Sigmoid colon (tissue), 4 donors: ENCODE results near the gene BAX.

Experiments used
- EP300 ChIP-seq, 4 donors: sonication (generic); formaldehyde crosslinking; IDR thresholded peaks; one replicate each; pipeline ENCODE4 v1.6.1; 2017; ENCODE audit warnings: antibody characterized with exemption in 4 of 4
- POLR2A ChIP-seq, 2 donors: fragments of 450-650 bp; IDR thresholded peaks; one replicate each; pipeline ENCODE4 v1.6.1; 2016; ENCODE audit warnings: antibody characterized with exemption in 2 of 2, mild to moderate bottlenecking in 2 of 2, moderate library complexity in 2 of 2
- POLR2AphosphoS5 ChIP-seq, 4 donors: sonication (generic); formaldehyde crosslinking; IDR thresholded peaks; one replicate each; pipeline ENCODE4 v1.6.1; 2017; ENCODE audit warnings: antibody characterized with exemption in 4 of 4
- TF ChIP-seq, protein P1 (sequence below), 4 experiments: fragments of 450-650 bp in 3 of 4; fragments of 200-600 bp in 1 of 4; IDR thresholded peaks; one replicate each; pipeline ENCODE4 v1.5.1; 2016 to 2019; ENCODE audit warnings: antibody characterized with exemption in 4 of 4, mild to moderate bottlenecking in 3 of 4, moderate library complexity in 2 of 4

DNA sequence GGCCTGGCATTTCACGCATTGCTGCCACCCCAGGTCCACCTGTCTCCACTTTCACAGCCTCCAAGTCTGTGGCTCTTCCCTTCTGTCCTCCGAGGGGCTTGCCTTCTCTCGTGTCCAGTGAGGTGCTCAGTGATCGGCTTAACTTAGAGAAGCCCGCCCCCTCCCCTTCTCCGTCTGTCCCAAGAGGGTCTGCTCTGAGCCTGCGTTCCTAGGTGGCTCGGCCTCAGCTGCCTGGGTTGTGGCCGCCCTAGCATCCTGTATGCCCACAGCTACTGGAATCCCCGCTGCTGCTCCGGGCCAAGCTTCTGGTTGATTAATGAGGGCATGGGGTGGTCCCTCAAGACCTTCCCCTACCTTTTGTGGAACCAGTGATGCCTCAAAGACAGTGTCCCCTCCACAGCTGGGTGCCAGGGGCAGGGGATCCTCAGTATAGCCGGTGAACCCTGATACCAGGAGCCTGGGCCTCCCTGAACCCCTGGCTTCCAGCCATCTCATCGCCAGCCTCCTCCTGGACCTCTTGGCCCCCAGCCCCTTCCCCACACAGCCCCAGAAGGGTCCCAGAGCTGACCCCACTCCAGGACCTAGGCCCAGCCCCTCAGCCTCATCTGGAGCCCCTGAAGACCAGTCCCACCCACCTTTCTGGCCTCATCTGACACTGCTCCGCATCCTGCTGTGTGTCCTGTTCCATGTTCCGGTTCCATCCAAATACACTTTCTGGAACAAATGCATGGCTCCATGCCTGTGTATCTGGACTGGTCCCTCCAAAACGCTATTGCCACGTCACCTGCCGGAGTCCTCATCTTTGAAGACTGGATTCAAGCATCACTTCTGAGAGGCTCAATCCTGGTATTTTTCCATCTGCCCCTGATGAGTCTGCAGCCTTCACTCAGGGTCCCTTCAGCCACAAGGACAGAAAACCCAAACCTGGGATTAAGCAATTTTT is 31.9 kb upstream of the BAX start:
- TF ChIP-seq, protein P1, sequence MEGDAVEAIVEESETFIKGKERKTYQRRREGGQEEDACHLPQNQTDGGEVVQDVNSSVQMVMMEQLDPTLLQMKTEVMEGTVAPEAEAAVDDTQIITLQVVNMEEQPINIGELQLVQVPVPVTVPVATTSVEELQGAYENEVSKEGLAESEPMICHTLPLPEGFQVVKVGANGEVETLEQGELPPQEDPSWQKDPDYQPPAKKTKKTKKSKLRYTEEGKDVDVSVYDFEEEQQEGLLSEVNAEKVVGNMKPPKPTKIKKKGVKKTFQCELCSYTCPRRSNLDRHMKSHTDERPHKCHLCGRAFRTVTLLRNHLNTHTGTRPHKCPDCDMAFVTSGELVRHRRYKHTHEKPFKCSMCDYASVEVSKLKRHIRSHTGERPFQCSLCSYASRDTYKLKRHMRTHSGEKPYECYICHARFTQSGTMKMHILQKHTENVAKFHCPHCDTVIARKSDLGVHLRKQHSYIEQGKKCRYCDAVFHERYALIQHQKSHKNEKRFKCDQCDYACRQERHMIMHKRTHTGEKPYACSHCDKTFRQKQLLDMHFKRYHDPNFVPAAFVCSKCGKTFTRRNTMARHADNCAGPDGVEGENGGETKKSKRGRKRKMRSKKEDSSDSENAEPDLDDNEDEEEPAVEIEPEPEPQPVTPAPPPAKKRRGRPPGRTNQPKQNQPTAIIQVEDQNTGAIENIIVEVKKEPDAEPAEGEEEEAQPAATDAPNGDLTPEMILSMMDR (IDR thresholded peaks at IDR 0.05), result no peak
- TF ChIP-seq POLR2A (IDR thresholded peaks at IDR 0.05) (no peak), EP300 (IDR thresholded peaks at IDR 0.05) (no peak), POLR2AphosphoS5 (IDR thresholded peaks at IDR 0.05) (no peak)
